ENCODE data around the gene MRAS. TPM values are rescaled to one million over a fixed set of nuclear protein-coding genes. Genes with fewer than 3 reads are reported as not detected.

MRAS gene
- total and polyA plus RNA-seq, 9 donors, result 44.0 to 71.8 (median 59.7) TPM

DNA sequence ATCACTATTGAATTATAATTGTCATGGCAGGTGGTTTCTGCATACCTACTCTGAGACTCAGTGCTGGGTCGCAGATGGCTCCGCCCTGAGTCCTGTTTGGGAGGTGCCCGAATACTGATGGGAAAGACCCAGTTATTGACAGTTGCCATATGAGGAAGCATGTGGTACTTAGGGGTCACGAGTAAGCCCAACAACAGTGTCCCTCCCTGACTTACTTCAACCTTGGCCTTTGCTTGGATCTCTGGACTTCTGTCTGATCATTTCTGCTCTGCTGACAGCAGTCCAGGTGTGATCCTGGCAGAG lies 16.8 kb downstream of the MRAS start:
- Histone ChIP-seq H3K9me3 (replicated peaks; ENCODE audit: control insufficient read depth, low read depth, low read length) (no peaks in the 10 kb centered on the region), H3K36me3 (ENCODE audit: control insufficient read depth, insufficient read depth, low read length) (peaks cover 4% of the 10 kb centered on the region), H3K27me3 (ENCODE audit: control insufficient read depth, insufficient read depth, low read length) (no peaks in the 10 kb centered on the region), H3K4me1 (ENCODE audit: control insufficient read depth, insufficient read depth, low read length) (peaks cover 50% of the 10 kb centered on the region), H3K27ac (ENCODE audit: low read length) (no peak overlapping the region), H3K4me3 (ENCODE audit: low read length) (no peak overlapping the region)
- no peak for DNase-seq
- WGBS (ENCODE audit: insufficient coverage), result 100% methylated on average over 2 of the region's 4 CpGs

DNA sequence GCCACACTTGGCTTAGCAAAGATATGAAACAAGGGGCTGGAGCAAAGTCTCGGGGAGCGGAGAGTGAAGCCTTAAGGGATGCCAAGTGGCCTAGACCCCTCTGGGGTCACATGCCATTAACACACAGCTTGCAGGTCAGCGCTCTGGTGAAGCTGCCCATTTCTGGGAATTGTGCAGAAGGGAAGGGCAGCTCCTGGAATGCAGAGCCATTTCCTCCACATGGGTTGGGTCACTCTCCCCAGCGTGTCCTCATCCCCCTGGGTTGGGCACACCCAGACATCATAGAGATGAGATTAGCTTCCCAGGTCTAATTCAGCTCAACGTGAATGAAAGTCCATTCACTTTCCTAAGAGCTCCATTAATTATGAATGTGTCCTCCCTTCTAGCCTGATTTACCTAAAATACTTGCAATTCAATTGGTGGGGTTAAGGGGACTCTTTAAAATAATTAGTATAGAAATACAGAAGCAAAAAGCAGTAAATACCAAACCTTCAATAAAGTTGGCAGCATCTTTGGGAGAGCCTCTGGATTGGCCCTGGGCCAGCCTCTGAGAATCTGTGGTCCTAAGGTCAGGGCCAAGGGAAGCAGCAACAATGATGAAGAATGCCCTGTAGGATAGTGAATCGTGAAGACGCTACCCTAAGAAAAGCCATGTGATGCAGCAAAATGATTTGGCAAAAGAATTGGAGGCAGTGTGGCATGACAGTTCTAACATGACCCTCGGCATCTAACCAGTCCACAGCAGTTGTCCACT lies 17.8 kb downstream of the MRAS start:
- Histone ChIP-seq H3K36me3 (ENCODE audit: control insufficient read depth, insufficient read depth, low read length) (peaks cover 4% of the 10 kb centered on the region), H3K4me1 (ENCODE audit: control insufficient read depth, insufficient read depth, low read length) (peaks cover 41% of the 10 kb centered on the region), H3K27me3 (ENCODE audit: control insufficient read depth, insufficient read depth, low read length) (no peaks in the 10 kb centered on the region), H3K9me3 (replicated peaks; ENCODE audit: control insufficient read depth, low read depth, low read length) (no peaks in the 10 kb centered on the region), H3K4me3 (ENCODE audit: low read length) (no peak overlapping the region), H3K27ac (ENCODE audit: low read length) (no peak overlapping the region)
- DNase-seq, result no peak
- WGBS (ENCODE audit: insufficient coverage), result 58% methylated on average over 4 of the region's 8 CpGs

DNA sequence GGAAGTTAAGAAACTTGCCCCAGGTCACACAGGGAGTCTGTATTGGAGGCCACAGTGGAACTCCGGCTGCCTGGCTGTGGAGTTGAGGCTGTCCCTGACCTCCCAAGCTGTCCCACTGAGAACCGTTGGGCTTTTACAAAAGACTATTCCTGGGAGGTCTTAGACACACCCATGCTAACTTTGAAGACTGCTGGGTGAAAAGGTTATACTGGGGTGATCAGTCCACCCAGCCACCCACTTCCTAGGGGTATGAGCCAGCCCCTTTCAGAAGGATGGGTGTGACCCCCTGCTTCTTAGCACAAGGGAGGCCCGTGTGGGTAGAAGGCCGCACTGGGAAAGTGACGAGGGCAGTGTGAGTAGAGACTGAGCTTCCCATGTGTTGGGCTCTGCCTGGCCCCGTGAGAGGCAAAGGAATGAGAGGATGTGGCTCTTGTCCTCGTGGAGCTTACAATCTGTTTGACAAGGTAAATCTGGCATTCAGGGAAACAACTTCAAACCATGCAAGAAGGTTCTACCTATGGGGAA lies 19.0 kb downstream of the MRAS start:
- WGBS (ENCODE audit: insufficient coverage), result 68% methylated on average over 5 of the region's 7 CpGs
- no peaks in the 10 kb centered on the region for H3K9me3 ChIP-seq (replicated peaks; ENCODE audit: control insufficient read depth, low read depth, low read length)
- H3K27me3 ChIP-seq (ENCODE audit: control insufficient read depth, insufficient read depth, low read length), result no peaks in the 10 kb centered on the region
- no peak overlapping the region for H3K4me3 ChIP-seq (ENCODE audit: low read length)
- DNase-seq, result no peak
- H3K27ac ChIP-seq (ENCODE audit: low read length), result no peak overlapping the region
- peaks cover 7% of the 10 kb centered on the region for H3K36me3 ChIP-seq (ENCODE audit: control insufficient read depth, insufficient read depth, low read length)
- peaks cover 36% of the 10 kb centered on the region for H3K4me1 ChIP-seq (ENCODE audit: control insufficient read depth, insufficient read depth, low read length)

DNA sequence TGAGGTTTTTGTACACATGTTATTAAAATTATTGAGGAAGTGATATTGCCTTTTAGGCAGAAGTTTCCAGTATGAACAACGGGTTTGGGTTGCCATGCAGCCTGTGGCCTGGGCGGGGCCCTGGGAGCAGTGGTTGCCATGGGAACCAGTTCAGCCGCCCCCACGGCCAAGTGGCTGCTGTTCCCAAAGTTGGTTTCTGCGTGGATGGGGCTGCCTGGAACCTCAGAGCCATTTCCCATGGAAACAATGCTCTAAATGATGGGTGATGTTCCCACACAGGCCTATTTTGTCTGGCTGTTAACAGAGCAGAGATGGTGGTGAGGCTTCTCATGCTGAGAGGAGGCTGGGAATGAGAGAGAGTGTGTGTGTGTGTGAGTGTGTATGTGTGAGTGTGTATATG lies 19.5 kb downstream of the MRAS start:
- Histone ChIP-seq H3K4me1 (ENCODE audit: control insufficient read depth, insufficient read depth, low read length) (peaks cover 33% of the 10 kb centered on the region), H3K36me3 (ENCODE audit: control insufficient read depth, insufficient read depth, low read length) (peaks cover 7% of the 10 kb centered on the region), H3K4me3 (ENCODE audit: low read length) (no peak overlapping the region), H3K27ac (ENCODE audit: low read length) (no peak overlapping the region), H3K27me3 (ENCODE audit: control insufficient read depth, insufficient read depth, low read length) (no peaks in the 10 kb centered on the region), H3K9me3 (replicated peaks; ENCODE audit: control insufficient read depth, low read depth, low read length) (no peaks in the 10 kb centered on the region)
- DNase-seq, result peak; percentile 70
- 46% methylated on average over 4 of the region's 5 CpGs for WGBS (ENCODE audit: insufficient coverage)

DNA sequence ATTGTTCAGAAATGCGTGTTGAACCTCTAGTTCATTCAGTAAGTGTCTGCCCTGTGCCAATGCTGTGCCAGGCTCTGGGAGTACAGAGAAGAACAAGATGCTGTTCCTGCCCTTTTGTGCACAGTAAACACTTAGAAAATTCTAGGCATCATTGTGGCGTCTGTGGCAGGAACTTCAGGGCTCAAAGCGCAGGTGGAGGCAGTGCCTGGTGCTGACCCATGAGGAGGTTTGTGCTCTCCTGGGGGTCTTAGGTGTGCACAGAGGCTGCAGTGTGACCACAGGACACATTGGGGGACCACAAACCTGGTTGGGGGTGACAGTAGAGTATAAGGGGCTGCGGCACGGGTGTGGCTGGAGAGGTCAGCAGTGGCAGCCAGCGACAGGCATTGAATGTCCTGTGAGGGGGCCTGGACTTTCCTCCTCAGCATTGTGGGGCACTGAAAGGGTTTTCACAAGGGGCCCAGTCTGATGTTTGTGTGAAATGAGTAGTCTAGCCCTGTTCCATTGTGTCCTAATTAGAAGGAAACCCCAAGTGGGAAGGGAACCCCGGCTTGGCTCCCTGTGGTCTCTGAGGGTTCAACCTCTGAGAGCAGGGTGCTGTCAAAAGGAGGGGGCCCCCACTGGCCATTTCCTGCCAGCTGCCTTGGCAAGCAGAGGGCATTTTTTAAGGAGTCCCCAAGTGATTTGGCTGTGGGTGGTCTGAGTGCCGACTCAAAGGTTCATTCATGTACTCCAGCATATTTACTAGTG lies 20.9 kb downstream of the MRAS start:
- H3K27ac ChIP-seq (ENCODE audit: low read length), result no peak overlapping the region
- no peak for DNase-seq
- H3K36me3 ChIP-seq (ENCODE audit: control insufficient read depth, insufficient read depth, low read length), result peaks cover 6% of the 10 kb centered on the region
- no peak overlapping the region for H3K4me3 ChIP-seq (ENCODE audit: low read length)
- no peaks in the 10 kb centered on the region for H3K9me3 ChIP-seq (replicated peaks; ENCODE audit: control insufficient read depth, low read depth, low read length)
- WGBS (ENCODE audit: insufficient coverage), result 79% methylated on average over 7 of the region's 8 CpGs
- peaks cover 33% of the 10 kb centered on the region for H3K4me1 ChIP-seq (ENCODE audit: control insufficient read depth, insufficient read depth, low read length)
- no peaks in the 10 kb centered on the region for H3K27me3 ChIP-seq (ENCODE audit: control insufficient read depth, insufficient read depth, low read length)

DNA sequence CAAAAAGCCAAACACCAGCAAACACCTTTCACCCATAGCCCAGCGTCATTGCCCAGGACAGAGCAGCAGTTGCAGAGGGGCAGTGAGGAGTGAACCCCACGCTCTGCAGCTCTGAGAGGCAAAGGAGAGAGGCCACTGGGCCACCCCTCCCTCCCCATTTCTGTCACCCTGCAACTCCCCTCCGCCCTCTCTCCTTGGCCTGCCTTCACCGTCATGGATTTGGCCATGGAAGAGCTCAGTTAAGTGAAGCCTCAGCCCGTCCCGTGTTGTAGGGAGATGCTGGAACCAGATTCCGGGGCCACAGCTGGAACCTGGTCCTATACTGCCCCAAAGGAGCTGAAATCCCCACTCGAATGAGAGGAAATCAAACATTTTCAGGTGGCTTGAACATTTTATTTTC lies 21.9 kb downstream of the MRAS start:
- Histone ChIP-seq H3K9me3 (replicated peaks; ENCODE audit: control insufficient read depth, low read depth, low read length) (no peaks in the 10 kb centered on the region), H3K27ac (ENCODE audit: low read length) (no peak overlapping the region), H3K4me1 (ENCODE audit: control insufficient read depth, insufficient read depth, low read length) (peaks cover 30% of the 10 kb centered on the region), H3K4me3 (ENCODE audit: low read length) (no peak overlapping the region), H3K27me3 (ENCODE audit: control insufficient read depth, insufficient read depth, low read length) (no peaks in the 10 kb centered on the region), H3K36me3 (ENCODE audit: control insufficient read depth, insufficient read depth, low read length) (peaks cover 6% of the 10 kb centered on the region)
- DNase-seq, result no peak
- WGBS (ENCODE audit: insufficient coverage), result 64% methylated on average over 4 of the region's 8 CpGs

DNA sequence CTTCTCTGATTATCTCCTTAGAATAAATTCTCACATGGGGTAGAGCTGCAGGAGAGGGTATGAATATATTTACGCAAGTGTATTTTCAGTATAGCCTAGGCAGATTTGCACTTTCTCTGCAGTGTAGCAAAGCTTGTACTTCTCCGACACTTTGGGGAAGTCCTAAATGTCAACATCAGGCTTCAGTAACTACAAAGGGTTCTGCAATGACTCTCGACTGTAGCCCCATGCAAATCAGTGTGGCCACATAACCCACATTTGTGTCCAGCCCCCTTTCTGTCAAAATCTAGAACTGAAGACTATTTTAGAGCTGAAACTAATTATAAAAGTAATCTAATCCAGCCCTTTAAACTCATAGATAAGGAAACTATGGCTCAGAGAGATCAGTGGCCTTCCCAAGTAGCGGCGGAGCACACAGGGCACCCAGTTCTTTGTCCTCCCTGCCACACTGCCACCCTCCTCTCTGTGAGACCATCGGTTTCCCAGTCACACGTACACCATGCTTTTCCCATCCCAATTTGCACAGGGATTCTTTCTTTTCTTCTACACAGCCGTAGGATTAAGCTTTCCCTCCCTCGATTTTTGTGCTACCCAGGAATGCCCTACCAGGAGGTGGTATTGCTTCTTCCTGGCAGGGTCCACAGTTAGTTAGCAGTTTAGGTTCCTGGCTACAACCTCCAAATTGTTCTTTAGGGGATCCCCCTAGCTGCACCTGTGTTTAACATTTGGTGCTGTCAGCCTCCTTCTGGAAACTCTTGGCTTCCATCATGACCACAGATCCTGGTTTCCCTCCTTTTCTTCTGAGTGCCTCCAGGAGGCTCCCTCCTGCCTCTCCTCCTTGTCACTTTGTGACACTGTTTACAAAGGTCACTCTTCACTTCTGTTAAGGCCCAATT lies 22.9 kb downstream of the MRAS start:
- Histone ChIP-seq H3K4me3 (ENCODE audit: low read length) (no peak overlapping the region), H3K36me3 (ENCODE audit: control insufficient read depth, insufficient read depth, low read length) (peaks cover 6% of the 10 kb centered on the region), H3K9me3 (replicated peaks; ENCODE audit: control insufficient read depth, low read depth, low read length) (no peaks in the 10 kb centered on the region), H3K4me1 (ENCODE audit: control insufficient read depth, insufficient read depth, low read length) (peaks cover 22% of the 10 kb centered on the region), H3K27me3 (ENCODE audit: control insufficient read depth, insufficient read depth, low read length) (no peaks in the 10 kb centered on the region), H3K27ac (ENCODE audit: low read length) (no peak overlapping the region)
- 86% methylated on average over 8 of the region's 9 CpGs for WGBS (ENCODE audit: insufficient coverage)
- no peak for DNase-seq

DNA sequence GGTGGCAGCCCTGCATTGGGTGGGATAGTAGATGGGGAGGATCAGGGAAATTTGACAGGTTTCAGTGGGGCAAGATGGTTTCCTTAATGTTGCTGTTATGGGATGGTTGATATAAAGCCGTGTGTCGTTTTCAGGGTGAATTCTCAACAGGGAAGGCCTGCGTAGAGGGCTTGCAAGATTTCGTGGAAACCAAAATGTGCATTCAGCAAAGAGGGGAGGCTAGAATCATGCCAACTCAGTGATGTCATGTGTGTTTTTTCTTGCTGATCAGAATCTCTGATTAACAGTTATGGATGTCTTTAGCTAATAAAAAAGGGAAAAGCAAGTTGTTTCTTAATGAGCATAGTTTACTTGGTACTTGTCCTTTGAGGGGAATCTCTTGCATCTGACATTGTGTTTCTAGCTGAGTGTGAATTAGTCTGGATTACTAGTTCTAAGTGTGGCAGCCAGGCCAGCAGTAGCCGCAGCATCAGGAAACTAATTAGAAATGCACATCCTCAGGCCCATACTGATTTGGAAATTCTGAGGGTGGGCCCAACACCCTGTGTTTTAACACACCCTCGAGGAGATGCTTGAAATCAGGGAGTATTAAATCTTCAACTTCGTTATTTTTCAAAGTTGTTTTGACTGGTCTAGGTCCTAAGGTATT lies 24.8 kb downstream of the MRAS start:
- 89% methylated on average over 4 of the region's 7 CpGs for WGBS (ENCODE audit: insufficient coverage)

DNA sequence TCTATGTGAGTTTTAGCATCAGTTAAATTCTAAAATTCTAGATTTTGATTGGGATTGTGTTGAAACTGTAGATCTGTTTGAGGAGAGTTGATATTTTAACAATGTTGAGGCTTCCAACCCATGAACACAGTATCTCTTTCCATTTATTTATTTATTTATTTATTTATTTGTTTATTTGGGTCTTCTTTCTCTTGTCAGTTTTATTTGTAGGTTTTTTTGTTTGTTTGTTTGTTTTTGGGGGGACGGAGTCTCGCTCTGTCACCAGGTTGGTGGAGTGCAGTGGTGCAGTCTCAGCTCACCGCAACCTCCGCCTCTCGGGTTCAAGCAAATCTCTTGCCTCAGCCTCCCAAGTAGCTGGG lies 25.3 kb downstream of the MRAS start:
- WGBS (ENCODE audit: insufficient coverage), result no CpG with 5 or more reads among the region's 5 CpGs

More for the DNA sequence above, 24.8 kb downstream of the MRAS start:
- no peak overlapping the region for H3K27ac ChIP-seq (ENCODE audit: low read length)
- H3K27me3 ChIP-seq (ENCODE audit: control insufficient read depth, insufficient read depth, low read length), result no peaks in the 10 kb centered on the region
- DNase-seq, result no peak
- H3K4me1 ChIP-seq (ENCODE audit: control insufficient read depth, insufficient read depth, low read length), result peaks cover 15% of the 10 kb centered on the region
- H3K9me3 ChIP-seq (replicated peaks; ENCODE audit: control insufficient read depth, low read depth, low read length), result no peaks in the 10 kb centered on the region
- no peak overlapping the region for H3K4me3 ChIP-seq (ENCODE audit: low read length)
- peaks cover 12% of the 10 kb centered on the region for H3K36me3 ChIP-seq (ENCODE audit: control insufficient read depth, insufficient read depth, low read length)

More for the DNA sequence above, 25.3 kb downstream of the MRAS start:
- H3K9me3 ChIP-seq (replicated peaks; ENCODE audit: control insufficient read depth, low read depth, low read length), result no peaks in the 10 kb centered on the region
- H3K36me3 ChIP-seq (ENCODE audit: control insufficient read depth, insufficient read depth, low read length), result peaks cover 17% of the 10 kb centered on the region
- no peak overlapping the region for H3K4me3 ChIP-seq (ENCODE audit: low read length)
- DNase-seq, result no peak
- no peaks in the 10 kb centered on the region for H3K27me3 ChIP-seq (ENCODE audit: control insufficient read depth, insufficient read depth, low read length)
- no peak overlapping the region for H3K27ac ChIP-seq (ENCODE audit: low read length)
- peaks cover 15% of the 10 kb centered on the region for H3K4me1 ChIP-seq (ENCODE audit: control insufficient read depth, insufficient read depth, low read length)

Measured in muscle of leg (tissue), 11 donors.